Prostate gland (tissue), 2 donors: ENCODE measurements around the gene CNKSR3. TPM values are rescaled to one million over a fixed set of nuclear protein-coding genes. Genes with fewer than 3 reads are reported as not detected.

Source experiments
- DNase-seq: peaks from one replicate; pipeline ENCODE4 v3.0.0-alpha.2; 2019; ENCODE audit warnings: low spot score
- H3K27ac ChIP-seq, 2 donors: fragments of 200-600 bp; sonication (generic); 2 replicates each; pipeline ENCODE4 v1.5.1; 2017 to 2019
- H3K27me3 ChIP-seq: fragments of 200-600 bp; sonication (generic); replicated peaks from 2 replicates; pipeline ENCODE4 v1.5.1; 2019; ENCODE audit not compliant: insufficient read depth
- H3K36me3 ChIP-seq, 2 donors: fragments of 200-600 bp; sonication (generic); 1 replicate in 1 of 2; 2 replicates in 1 of 2; pipeline versions ENCODE4 v1.5.1 to v1.8.1; 2017 to 2019
- H3K4me1 ChIP-seq: fragments of 200-600 bp; sonication (generic); replicated peaks from 2 replicates; pipeline ENCODE4 v1.5.1; 2019
- H3K4me3 ChIP-seq, 2 donors: fragments of 200-600 bp; sonication (generic); 2 replicates each; pipeline ENCODE4 v1.5.1; 2017 to 2019
- H3K9me3 ChIP-seq: fragments of 200-600 bp; sonication (generic); 2 replicates; pipeline ENCODE4 v1.5.1; 2017
- POLR2A ChIP-seq: fragments of 450-650 bp; IDR thresholded peaks from one replicate; pipeline ENCODE4 v1.6.1; 2016; ENCODE audit warnings: antibody characterized with exemption, mild to moderate bottlenecking
- POLR2AphosphoS5 ChIP-seq: sonication (generic); formaldehyde crosslinking; IDR thresholded peaks from one replicate; pipeline ENCODE4 v1.6.1; 2017; ENCODE audit warnings: antibody characterized with exemption
- WGBS: methylation state at CpG from one replicate; pipeline ENCODE4 v1.1.5; 2018; 5-methylcytosine and 5-hydroxymethylcytosine counted together
- intact Hi-C: fragments of 100-400 bp; cut with DNase I; formaldehyde crosslinking; loops from one replicate; pipeline ENCODE4 v1.14.2; 2022
- total RNA-seq, 2 donors: library from RNA; depleted of rRNA; stranded (reverse); fragments of >200 nt; gene quantifications; one replicate each; pipeline ENCODE4 v1.1.0, GENCODE V29; 2016
- TF ChIP-seq, protein P1 (sequence below), 4 experiments: fragments of 200-600 bp in 2 of 4; fragments of 450-650 bp in 2 of 4; sonication (generic) in 2 of 4; IDR thresholded peaks; 1 replicate in 3 of 4; 2 replicates in 1 of 4; pipeline ENCODE4 v1.5.1; 2016 to 2019; ENCODE audit warnings: antibody characterized with exemption in 4 of 4, mild to moderate bottlenecking in 2 of 4, moderate library complexity in 2 of 4

Gene CNKSR3
- total RNA-seq, 2 donors from 2014 or later = 8.7 to 23.5 TPM

DNA sequence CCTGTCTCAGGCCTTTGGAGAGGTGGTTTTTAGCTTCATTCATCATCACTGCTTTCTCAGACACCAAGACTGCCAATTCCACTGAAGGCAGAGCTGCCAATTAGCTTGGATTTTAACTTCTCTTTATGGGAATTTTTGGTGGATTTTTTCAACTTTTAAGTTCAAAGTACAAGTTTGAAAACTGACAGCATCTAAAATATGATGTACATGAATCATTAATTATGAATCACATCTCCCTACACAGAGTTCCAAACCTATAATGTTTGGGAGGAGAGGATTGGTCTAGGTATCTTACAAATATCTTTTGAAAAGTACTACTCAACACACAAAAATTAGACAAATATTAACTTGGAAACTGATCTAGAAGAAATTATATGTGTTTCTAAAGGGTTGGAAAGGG is 25.5 kb downstream of the CNKSR3 start:
- H3K9me3 ChIP-seq = no peaks in the 10 kb centered on the region
- no peaks in the 10 kb centered on the region for H3K27me3 ChIP-seq
- H3K36me3 ChIP-seq = no peaks in the 10 kb centered on the region
- no peak for DNase-seq
- intact Hi-C loops = no loop called here
- TF ChIP-seq, protein P1, sequence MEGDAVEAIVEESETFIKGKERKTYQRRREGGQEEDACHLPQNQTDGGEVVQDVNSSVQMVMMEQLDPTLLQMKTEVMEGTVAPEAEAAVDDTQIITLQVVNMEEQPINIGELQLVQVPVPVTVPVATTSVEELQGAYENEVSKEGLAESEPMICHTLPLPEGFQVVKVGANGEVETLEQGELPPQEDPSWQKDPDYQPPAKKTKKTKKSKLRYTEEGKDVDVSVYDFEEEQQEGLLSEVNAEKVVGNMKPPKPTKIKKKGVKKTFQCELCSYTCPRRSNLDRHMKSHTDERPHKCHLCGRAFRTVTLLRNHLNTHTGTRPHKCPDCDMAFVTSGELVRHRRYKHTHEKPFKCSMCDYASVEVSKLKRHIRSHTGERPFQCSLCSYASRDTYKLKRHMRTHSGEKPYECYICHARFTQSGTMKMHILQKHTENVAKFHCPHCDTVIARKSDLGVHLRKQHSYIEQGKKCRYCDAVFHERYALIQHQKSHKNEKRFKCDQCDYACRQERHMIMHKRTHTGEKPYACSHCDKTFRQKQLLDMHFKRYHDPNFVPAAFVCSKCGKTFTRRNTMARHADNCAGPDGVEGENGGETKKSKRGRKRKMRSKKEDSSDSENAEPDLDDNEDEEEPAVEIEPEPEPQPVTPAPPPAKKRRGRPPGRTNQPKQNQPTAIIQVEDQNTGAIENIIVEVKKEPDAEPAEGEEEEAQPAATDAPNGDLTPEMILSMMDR (IDR thresholded peaks at IDR 0.05) = no peak
- TF ChIP-seq POLR2AphosphoS5 (no peak), POLR2A (no peak)
- no peak overlapping the region for H3K4me3 ChIP-seq
- H3K27ac ChIP-seq = no peak overlapping the region
- H3K4me1 ChIP-seq = peaks cover 6% of the 10 kb centered on the region

DNA sequence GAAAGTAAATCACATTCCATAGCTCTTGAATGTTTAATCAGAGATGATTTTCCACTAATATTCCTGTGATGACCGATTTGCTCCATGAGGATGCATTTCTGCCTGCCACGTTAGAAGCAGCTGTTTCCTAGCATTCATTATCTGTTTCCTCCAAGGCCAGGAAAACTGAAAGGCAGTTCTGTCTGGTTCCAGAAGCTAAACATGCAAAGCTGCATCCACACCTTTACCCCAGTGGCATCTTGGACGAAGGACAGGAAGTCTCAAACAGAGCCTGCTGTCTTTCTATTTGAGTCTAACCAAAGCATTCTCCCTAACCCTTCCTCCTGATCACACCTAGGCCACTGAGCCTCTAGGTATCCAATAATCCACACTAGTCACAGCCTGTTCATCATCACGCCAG is 27.6 kb downstream of the CNKSR3 start:
- WGBS = 55% methylated on average over 4 of the region's 4 CpGs
- TF ChIP-seq, protein P1 (IDR thresholded peaks at IDR 0.05) = no peak
- no peak for TF ChIP-seq POLR2AphosphoS5
- no peak for TF ChIP-seq POLR2A
- H3K27ac ChIP-seq = no peak overlapping the region
- no peaks in the 10 kb centered on the region for H3K9me3 ChIP-seq
- no peak for DNase-seq
- no peaks in the 10 kb centered on the region for H3K36me3 ChIP-seq
- no peak overlapping the region for H3K4me3 ChIP-seq
- H3K4me1 ChIP-seq = peaks cover 6% of the 10 kb centered on the region
- intact Hi-C loops = no loop called here
- no peaks in the 10 kb centered on the region for H3K27me3 ChIP-seq

DNA sequence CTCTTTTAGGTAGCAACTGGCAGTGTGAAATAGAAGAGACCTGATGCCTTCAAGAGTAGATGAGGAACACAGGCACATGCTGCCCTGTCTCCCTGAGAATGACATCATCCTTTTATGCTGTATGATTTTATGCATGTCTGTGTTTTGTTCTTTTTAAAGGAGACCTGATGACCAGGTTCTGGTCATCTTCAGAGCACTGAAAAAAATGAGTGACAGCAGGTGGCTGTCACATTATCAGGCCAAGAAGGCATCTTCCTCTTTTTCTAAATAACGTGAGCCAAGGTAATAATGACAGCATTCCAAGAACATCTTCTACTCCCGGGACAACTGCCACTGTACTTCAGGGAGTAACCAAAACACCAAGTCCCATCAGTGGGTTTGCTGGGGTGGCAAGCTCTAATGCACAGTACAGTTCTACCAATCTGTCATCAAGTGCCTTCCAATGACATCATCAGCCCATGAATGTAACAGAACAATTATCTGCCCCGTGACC is 28.9 kb downstream of the CNKSR3 start:
- H3K27ac ChIP-seq = no peak overlapping the region
- 65% methylated on average over 3 of the region's 3 CpGs for WGBS
- DNase-seq = no peak
- no peaks in the 10 kb centered on the region for H3K27me3 ChIP-seq
- H3K4me1 ChIP-seq = no peaks in the 10 kb centered on the region
- no peak overlapping the region for H3K4me3 ChIP-seq
- H3K9me3 ChIP-seq = no peaks in the 10 kb centered on the region
- no peaks in the 10 kb centered on the region for H3K36me3 ChIP-seq
- TF ChIP-seq POLR2A (no peak), POLR2AphosphoS5 (no peak)
- TF ChIP-seq, protein P1 (IDR thresholded peaks at IDR 0.05) = no peak
- intact Hi-C loops = no loop called here

DNA sequence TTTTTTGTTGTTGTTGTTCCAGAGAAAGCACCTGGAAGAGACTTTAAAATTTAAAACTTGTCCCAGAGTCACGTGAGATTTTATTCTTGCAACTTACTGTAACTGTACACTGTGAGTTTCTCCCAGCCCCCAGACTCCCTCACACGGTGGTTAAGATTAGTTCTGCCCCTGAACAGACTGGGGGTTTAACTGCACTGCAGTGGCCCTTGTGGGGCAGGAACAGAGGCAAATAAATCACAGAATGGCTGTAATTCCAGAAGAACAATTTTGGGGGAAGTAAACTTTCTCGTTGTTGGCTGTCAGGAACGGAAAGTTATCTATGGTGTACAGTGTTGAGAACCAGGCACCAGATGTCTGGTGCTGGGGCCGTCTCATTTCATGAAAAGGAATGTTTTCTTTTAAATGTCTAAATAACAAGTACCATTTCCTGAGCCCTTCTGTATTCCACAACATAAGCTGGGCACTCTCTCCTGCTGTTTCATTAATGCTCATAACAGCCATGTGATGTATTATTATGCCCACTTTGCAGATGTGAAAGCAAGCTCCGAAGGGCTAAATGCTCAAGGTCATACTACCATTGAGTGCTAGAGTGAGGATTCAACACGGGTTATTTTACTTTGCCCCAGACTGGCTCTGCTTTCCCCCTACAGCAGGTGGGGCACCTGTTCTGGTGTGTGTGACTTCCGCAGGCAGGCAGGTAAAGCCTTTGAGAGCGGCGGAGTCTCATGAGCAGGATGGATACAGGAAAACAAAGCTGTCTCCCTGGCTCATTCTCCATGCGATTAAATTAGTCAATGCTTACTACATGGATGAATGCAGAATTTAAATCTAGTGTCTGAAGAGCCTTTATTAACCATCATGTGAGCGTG is 30.5 kb downstream of the CNKSR3 start:
- no peaks in the 10 kb centered on the region for H3K36me3 ChIP-seq
- no peaks in the 10 kb centered on the region for H3K4me1 ChIP-seq
- H3K27ac ChIP-seq = no peak overlapping the region
- intact Hi-C loops = no loop called here
- DNase-seq = no peak
- H3K9me3 ChIP-seq = no peaks in the 10 kb centered on the region
- WGBS = 60% methylated on average over 12 of the region's 12 CpGs
- no peaks in the 10 kb centered on the region for H3K27me3 ChIP-seq
- TF ChIP-seq, protein P1 (IDR thresholded peaks at IDR 0.05) = no peak
- TF ChIP-seq POLR2A (no peak), POLR2AphosphoS5 (no peak)
- H3K4me3 ChIP-seq = no peak overlapping the region

DNA sequence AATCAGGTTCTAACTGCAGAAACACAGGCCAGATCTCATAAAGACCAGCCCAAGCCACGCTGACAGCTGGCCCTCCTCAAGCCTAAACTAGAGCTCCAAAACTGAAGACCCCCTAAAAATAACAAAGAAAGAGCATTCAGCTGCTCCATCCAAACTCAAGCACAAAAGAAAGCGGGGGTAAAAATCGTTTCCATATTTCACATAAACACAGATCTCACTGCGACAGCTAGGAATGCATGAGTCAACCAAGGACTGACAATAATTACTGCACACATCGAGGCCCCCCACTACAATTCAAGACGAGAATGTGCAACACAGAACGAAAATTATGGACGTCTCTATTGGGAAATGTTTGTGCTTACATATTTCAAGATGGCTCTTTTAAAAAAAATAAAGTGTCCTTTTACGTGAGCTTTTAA is 31.1 kb downstream of the CNKSR3 start:
- Histone ChIP-seq H3K27me3 (no peaks in the 10 kb centered on the region), H3K27ac (peak overlapping the region in 1 of 2 donors; percentile 2), H3K4me3 (no peak overlapping the region), H3K9me3 (no peaks in the 10 kb centered on the region), H3K4me1 (no peaks in the 10 kb centered on the region), H3K36me3 (no peaks in the 10 kb centered on the region)
- no peak for TF ChIP-seq POLR2AphosphoS5
- no peak for TF ChIP-seq POLR2A
- intact Hi-C loops = no loop called here
- DNase-seq = no peak
- WGBS = 30% methylated on average over 9 of the region's 9 CpGs
